ENCODE data around the gene IGLON5.

IGLON5 gene

GRCh38 chr19:51337141-51337860, 25.9 kb downstream of the IGLON5 start:
- TF ChIP-seq CTCF (IDR thresholded peaks at IDR 0.05; ENCODE audit: control extremely low read depth, extremely low read depth, low read depth, missing control alignments): no peak
- POLR2A ChIA-PET: no interaction called here
- DNase-seq (ENCODE audit: extremely low spot score): no peak
- CTCF ChIA-PET: interaction anchor here (0.6 to 1.1 kb wide), 6 partner anchors 22 to 321 kb away, joined by 3 to 15 read pairs (median 4); partner anchors contain the start of gene ETFB

- no peak for TF ChIP-seq CTCF (IDR thresholded peaks at IDR 0.05; ENCODE audit: control extremely low read depth, extremely low read depth, low read depth, missing control alignments)
- DNase-seq (ENCODE audit: extremely low spot score): no peak
- ChIA-PET POLR2A (no interaction called here), CTCF (interaction anchor here (0.6 to 2.0 kb wide), 11 partner anchors 21 to 323 kb away, joined by 3 to 15 read pairs (median 4); partner anchors contain the start of gene ETFB)
Observed at GRCh38 chr19:51337861-51338562, 26.6 kb downstream of the IGLON5 start.

- peak; percentile 93 for DNase-seq (ENCODE audit: extremely low spot score)
- CTCF ChIA-PET: interaction anchor here (0.7 to 2.0 kb wide), 25 partner anchors 8 to 323 kb away, joined by 3 to 15 read pairs (median 4); partner anchors contain the start of genes ETFB and SIGLEC10
- peak; percentile 87 for TF ChIP-seq CTCF (IDR thresholded peaks at IDR 0.05; ENCODE audit: control extremely low read depth, extremely low read depth, low read depth, missing control alignments)
Observed at GRCh38 chr19:51338563-51339312, 27.3 kb downstream of the IGLON5 start.

GRCh38 chr19:51339313-51339686, 27.9 kb downstream of the IGLON5 start:
- CTCF ChIA-PET: interaction anchor here (0.7 to 2.0 kb wide), 19 partner anchors 8 to 322 kb away, joined by 3 to 10 read pairs (median 5); partner anchors contain the start of genes ETFB and SIGLEC10
- no peak for TF ChIP-seq CTCF (IDR thresholded peaks at IDR 0.05; ENCODE audit: control extremely low read depth, extremely low read depth, low read depth, missing control alignments)
- POLR2A ChIA-PET: interaction anchor here (0.6 to 0.7 kb wide), 3 partner anchors 28 to 79 kb away, joined by 5 to 10 read pairs (median 7); partner anchors contain the start of gene SIGLEC10
- no peak for DNase-seq (ENCODE audit: extremely low spot score)

More at GRCh38 chr19:51338563-51339312, 27.3 kb downstream of the IGLON5 start:
- POLR2A ChIA-PET: no interaction called here

GRCh38 chr19:51339687-51340656, 28.5 kb downstream of the IGLON5 start:
- TF ChIP-seq CTCF (IDR thresholded peaks at IDR 0.05; ENCODE audit: control extremely low read depth, extremely low read depth, low read depth, missing control alignments): peak; percentile 46
- peak; percentile 100 for DNase-seq (ENCODE audit: extremely low spot score)
- ChIA-PET CTCF (interaction anchor here (0.6 to 2.8 kb wide), 26 partner anchors 9 to 321 kb away, joined by 3 to 11 read pairs (median 4); partner anchors contain the start of genes ETFB and SIGLEC10), POLR2A (interaction anchor here (0.6 to 0.7 kb wide), 3 partner anchors 28 to 78 kb away, joined by 5 to 10 read pairs (median 7); partner anchors contain the start of gene SIGLEC10)
